ENCODE data around the gene CCDC40. TPM values are rescaled to one million over a fixed set of nuclear protein-coding genes. Genes with fewer than 3 reads are reported as not detected.
A peak's percentile ranks its signal among the peaks of the same experiment; 100 is the strongest.

Gene CCDC40
- total and polyA plus RNA-seq, 2 of the 13 experiments (the other 11 are each of a cell fraction or from before 2014, with no cell fraction given) = 4.1 to 5.5 TPM

DNA sequence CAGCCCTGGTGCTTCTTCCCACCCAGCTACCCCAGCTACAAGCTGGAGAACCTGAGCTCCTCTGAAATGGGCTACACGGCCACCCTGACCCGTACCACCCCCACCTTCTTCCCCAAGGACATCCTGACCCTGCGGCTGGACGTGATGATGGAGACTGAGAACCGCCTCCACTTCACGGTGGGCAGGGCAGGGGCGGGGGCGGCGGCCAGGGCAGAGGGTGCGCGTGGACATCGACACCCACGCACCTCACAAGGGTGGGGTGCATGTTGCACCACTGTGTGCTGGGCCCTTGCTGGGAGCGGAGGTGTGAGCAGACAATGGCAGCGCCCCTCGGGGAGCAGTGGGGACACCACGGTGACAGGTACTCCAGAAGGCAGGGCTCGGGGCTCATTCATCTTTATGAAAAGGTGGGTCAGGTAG lies 68.5 kb downstream of the CCDC40 start (continued):
- TF ChIP-seq ZNF737 (CRISPR knock-in tag; IDR thresholded peaks at IDR 0.05; ENCODE audit: borderline replicate concordance) = no peak

DNA sequence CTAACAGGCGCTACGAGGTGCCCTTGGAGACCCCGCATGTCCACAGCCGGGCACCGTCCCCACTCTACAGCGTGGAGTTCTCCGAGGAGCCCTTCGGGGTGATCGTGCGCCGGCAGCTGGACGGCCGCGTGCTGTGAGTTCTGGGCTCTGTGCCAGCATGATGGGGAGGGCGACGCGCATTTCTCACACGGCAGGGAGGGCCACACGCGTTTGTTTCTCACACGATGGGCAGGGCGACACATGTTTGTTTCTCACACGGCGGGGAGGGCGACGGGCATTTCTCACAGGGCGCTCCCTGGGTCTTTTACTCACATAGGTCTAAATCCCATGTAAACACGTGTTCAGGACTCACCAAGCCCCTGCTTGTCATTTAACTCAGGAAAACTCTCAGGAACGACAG lies 69.3 kb downstream of the CCDC40 start:
- ATAC-seq (no peak), FAIRE-seq (no peak), DNase-seq (ENCODE audit: low spot score) (no peak)
- Histone ChIP-seq H2AFZ (ENCODE audit: low read length) (no peak overlapping the region), H3K36me3 (replicated peaks in 1 of 2; ENCODE audit: control insufficient read depth in 1 of 2, insufficient read depth in 2 of 2, low read length in 2 of 2) (no peaks in the 10 kb centered on the region; a peak in 1 of 5 replicates), H3K9me3 (ENCODE audit: low read length) (no peaks in the 10 kb centered on the region), H4K20me1 (ENCODE audit: insufficient read depth, low read length) (no peaks in the 10 kb centered on the region), H3K4me2 (ENCODE audit: low read depth, low read length) (no peak overlapping the region), H3K27ac (ENCODE audit: extremely low read length, insufficient read depth, low read length) (no peak overlapping the region), H3K79me2 (ENCODE audit: insufficient read depth, low read length) (peaks cover 9% of the 10 kb centered on the region), H3K9ac (ENCODE audit: insufficient read depth, low read depth, low read length) (no peak overlapping the region), H3K4me3 (replicated peaks in 1 of 3; ENCODE audit: insufficient read depth in 1 of 3, low read depth in 2 of 3, low read length in 3 of 3) (no peak overlapping the region), H3K4me1 (ENCODE audit: insufficient read depth, low read length) (peaks cover 21% of the 10 kb centered on the region), H3K27me3 (ENCODE audit: control insufficient read depth in 1 of 2, insufficient read depth in 2 of 2, low read length in 2 of 2) (no peaks in the 10 kb centered on the region; a peak in 1 of 5 replicates)
- in situ Hi-C loops (cut with HindIII; ENCODE audit: extremely low pct_ligation_motif_present, low pct_unique_long_range_greater_than_20kb) (no loop called here), intact Hi-C loops (cut with micrococcal nuclease; ENCODE audit: unreplicated experiment) (no loop called here)
- no TSS peak for BruUV-seq (replicated peaks)
- POLR2A ChIA-PET = interaction anchor here (1.0 kb wide), 1 partner anchor 18 kb away, joined by 4 read pairs; no protein-coding TSS in a partner anchor
- no peak for TF ChIP-seq KAT2B (IDR thresholded peaks at IDR 0.05; ENCODE audit: borderline replicate concordance, low read depth, low read length)
- no peak for TF ChIP-seq ZNF891 (CRISPR knock-in tag; IDR thresholded peaks at IDR 0.05)
- no peak for TF ChIP-seq ZNF326 (CRISPR knock-in tag; IDR thresholded peaks at IDR 0.05; ENCODE audit: borderline replicate concordance)
- TF ChIP-seq ZNF598 (CRISPR knock-in tag; IDR thresholded peaks at IDR 0.05; ENCODE audit: borderline replicate concordance) = no peak
- TF ChIP-seq, protein P1, sequence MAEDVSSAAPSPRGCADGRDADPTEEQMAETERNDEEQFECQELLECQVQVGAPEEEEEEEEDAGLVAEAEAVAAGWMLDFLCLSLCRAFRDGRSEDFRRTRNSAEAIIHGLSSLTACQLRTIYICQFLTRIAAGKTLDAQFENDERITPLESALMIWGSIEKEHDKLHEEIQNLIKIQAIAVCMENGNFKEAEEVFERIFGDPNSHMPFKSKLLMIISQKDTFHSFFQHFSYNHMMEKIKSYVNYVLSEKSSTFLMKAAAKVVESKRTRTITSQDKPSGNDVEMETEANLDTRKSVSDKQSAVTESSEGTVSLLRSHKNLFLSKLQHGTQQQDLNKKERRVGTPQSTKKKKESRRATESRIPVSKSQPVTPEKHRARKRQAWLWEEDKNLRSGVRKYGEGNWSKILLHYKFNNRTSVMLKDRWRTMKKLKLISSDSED (CRISPR knock-in tag; IDR thresholded peaks at IDR 0.05) = no peak
- TF ChIP-seq PTBP1 (IDR thresholded peaks at IDR 0.05; ENCODE audit: low read depth, low read length, poor library complexity, severe bottlenecking) = no peak
- 0 out of 2 replicates have a peak, but pooled peaks have one; percentile 14 for TF ChIP-seq HOXA3 (CRISPR knock-in tag; IDR thresholded peaks at IDR 0.05)
- TF ChIP-seq HMGA1 (CRISPR knock-in tag; conservative IDR thresholded peaks at IDR 0.05) = no peak
- 93% methylated on average over 29 of the region's 29 CpGs for WGBS (ENCODE audit: low lambda C conversion rate)
- CTCF ChIA-PET (ENCODE audit: low intra/inter-chr PET ratio, low total read pairs) = no interaction called here
